ENCODE results near the gene COG2.
"Not testable (repeated sequence)": the region's sequence is repeated elsewhere in the genome, so short reads cannot be mapped to it uniquely, and the experiment has no call there.

Gene COG2

GRCh38 chr1:230679192-230679591 is 36.9 kb downstream of the COG2 start:
- DNase-seq (ENCODE audit: low spot score): no peak

DNA sequence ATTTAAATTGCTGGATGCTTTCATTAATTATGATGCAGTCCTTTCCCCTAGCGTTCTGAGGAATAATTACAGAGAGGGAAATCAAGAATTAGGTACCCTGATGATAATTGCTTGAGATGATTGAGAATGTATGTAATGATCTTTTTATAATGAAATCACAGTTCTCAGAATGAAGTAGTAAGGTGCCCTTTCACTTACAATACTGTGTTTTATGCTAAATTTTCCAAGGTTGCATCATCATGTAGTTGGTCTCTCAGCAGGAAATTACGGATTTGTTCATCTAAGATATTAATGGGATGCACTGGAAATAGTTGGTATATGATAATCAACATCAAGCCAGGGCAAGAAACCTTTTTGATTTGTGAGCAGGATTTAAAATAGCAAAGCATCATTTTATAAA is 37.5 kb downstream of the COG2 start:
- no peak for DNase-seq (ENCODE audit: low spot score)

DNA sequence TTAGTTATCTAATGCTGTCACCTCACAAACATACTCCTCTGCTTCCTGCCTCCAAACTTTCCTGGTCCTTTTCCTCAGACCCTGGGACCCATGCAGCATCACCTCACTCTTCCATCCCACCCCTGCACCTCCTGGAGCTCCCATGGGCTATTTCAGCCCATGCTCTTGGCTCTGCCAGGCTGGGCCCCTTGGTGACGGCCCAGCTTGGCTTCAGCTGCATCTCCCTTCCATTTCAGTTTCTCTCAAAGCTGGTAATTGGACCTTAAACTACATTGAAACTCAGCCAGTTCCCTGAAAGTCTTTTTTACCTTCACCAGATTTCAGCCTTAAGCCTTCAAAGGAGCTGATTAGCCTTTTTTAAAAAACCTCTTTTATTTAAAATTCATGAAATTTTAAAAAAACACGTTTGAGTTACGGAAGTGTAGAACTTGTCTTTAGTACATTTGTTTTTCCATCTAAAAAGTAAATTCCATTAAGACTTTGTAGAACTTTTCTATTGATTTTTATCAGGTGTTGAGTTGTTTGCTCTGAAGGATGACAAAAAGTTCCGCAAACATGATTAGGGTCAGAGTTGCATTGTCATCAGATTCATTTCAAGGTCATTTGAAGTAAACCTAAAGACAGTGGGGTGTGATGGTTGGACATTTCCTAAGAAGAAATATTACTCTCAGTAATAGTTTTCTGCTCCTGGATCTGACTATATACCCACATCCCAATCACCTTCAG is 38.2 kb downstream of the COG2 start:
- no peak for DNase-seq (ENCODE audit: low spot score)

DNA sequence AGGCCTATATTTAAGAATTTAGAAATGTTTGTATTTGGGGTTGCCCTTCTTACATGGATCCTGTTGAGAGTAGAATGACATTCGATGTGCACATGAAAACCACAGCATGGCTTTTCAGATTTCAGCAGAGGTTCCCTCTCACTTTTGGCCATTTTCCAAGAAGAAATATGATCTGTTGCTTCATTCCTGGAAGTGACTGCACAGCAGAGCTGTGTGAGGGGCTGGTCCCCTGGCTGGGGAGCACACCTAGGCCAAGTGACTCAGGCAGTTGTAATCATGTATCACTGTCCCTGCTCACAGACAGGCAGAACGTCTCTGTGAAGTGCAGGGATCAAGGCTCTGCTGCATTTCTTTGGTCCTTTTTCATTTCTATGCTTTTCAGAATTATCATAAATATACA is 39.3 kb downstream of the COG2 start:
- no peak for DNase-seq (ENCODE audit: low spot score)

DNA sequence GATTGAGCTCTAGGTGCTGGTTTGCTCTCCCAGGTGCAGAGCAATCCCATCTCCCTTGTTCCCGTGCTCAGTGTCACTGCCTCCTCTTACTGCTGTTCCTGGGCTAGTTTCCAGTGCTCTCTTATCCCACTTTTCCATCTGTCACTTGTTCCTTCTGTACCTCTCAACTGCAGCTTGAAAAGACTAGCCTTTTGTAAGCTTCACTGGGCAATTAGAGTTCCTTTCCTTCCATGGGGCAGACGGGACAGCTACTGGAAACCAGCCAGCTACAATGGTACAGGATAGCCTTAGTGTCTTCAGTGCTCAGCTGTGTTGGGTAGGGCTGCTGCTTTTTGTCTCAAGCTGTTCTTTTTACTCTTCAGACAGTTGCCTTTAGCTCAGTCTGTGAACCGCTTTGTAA is 40.0 kb downstream of the COG2 start:
- no peak for DNase-seq (ENCODE audit: low spot score)

DNA sequence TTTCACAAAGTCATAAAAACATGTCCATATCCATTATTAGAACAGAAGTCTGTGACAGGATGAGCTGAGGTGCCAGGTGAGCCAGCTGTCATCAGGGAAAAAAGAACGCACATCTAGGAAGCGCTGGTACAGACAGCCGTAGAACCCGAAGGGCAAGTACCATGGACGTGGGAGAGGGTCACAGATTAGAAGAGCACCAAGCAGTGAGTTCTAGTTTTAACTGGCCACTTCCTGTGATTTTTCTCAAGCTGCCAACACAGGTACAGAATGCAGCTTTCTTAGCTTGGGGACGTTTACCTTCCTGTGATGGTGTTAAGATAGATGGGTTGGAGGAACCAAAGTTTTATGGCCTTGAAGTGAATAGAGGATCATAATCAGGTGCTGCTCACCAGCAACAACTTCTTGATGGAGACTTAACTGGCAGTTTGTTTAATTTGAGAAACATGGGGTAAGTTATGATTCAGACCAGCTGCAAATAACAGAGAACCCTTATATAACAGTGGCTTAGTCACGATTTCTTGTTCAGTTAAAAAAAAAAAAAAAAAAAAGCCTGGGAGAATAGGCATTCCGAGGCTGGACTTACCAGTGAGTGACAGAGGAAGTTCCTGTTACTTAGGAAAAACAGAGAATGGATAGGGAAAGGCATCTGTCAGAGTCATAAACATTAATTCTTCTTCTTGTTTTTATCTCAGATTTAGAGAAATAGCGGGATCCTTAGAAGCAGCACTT is 40.8 kb downstream of the COG2 start:
- DNase-seq (ENCODE audit: low spot score): no peak

GRCh38 chr1:230684146-230684545 is 41.9 kb downstream of the COG2 start:
- no peak for DNase-seq (ENCODE audit: low spot score)

GRCh38 chr1:230684998-230685397 is 42.7 kb downstream of the COG2 start:
- DNase-seq (ENCODE audit: low spot score): no peak

GRCh38 chr1:230686747-230687146 is 44.5 kb downstream of the COG2 start:
- no peak for DNase-seq (ENCODE audit: low spot score)

DNA sequence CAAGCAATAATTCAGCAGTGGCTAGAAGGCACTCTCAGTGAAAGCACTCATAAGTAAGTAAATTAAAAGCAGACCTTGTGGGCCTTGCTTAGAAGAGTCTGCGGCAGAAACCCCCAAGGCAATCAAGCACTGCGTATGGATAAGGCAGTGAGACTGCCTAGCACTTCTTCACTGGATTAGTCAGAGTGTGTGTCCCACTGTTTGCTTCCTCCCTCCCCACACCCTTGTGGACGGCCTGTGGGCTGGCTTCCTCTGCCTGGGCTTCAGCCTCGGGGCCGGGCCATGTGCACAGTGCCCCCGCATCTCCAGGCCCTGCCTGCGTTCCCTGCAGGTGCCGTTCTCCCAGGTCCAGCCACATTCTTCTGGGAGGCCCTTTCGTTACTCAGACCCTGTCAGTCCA is 47.8 kb downstream of the COG2 start:
- no peak for DNase-seq (ENCODE audit: low spot score)

DNA sequence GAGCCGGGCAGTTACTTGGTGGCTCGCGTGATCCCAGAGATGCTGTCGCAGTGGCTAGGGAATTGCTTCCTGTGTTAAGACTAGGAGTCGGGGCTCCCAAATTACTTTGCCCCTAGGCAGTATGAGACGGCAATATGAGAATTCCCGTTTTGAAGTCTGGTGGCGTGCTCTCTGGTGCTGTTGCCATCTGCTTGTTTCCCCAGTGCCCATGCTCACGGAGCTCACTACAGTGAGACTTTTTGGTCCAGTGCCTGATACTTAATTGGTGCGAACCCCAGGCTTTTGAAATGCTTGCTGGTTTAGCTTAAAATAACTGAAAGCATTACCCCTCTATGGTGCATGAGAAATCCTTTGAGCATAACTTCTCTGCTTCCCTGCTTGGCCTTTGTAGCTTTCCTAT is 49.3 kb downstream of the COG2 start:
- no peak for DNase-seq (ENCODE audit: low spot score)

DNA sequence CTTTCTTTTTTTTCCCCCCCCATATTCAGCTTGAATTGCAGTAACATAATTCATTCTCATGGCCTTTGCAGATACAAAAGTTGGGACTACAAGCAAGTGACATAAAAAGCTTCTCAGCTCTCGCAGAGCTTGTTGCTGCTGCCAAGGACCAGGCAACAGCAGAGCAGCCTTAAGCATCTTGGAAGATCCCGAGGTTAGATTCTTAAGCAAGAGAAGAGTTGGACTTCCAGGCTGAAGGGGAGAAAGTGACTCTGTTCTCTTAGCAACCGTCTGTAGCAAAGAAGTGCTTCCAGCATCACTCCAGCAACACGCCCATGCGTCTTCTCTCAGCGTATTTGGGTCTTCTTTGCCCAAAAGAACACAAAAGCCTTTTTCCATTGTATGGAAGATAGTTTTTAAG is 50.9 kb downstream of the COG2 start:
- DNase-seq (ENCODE audit: low spot score): no peak

- no peak for DNase-seq (ENCODE audit: low spot score)
These were observed 51.5 kb downstream of the COG2 start for GRCh38 chr1:230693777-230694176.

GRCh38 chr1:230694464-230694863 is 52.2 kb downstream of the COG2 start:
- DNase-seq (ENCODE audit: low spot score): no peak

- DNase-seq (ENCODE audit: low spot score): no peak
These were observed 52.7 kb downstream of the COG2 start for GRCh38 chr1:230694991-230695390.

GRCh38 chr1:230696218-230696617 is 53.9 kb downstream of the COG2 start:
- no peak for DNase-seq (ENCODE audit: low spot score)

- no peak for DNase-seq (ENCODE audit: low spot score)
These were observed 54.6 kb downstream of the COG2 start for GRCh38 chr1:230696722-230697437.

DNA sequence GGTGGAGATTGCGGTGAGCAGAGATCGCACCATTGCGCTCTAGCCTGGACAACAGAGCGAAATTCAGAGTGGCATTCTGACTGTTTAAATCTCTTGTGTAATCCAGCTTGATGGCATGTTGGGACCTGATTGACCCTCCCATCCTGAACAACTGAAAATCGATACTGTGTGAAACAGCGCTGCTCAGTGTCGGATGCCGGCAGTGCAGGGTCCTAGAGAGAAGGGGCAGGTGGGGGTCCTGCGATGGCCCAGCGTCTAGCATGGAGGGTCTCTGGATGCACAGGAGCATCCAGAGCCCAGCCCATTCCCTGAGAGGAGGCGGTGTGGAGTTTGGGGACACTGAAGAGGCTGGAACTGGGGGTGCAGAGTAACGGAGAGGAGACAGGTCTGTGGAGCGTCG is 55.8 kb downstream of the COG2 start:
- no peak for DNase-seq (ENCODE audit: low spot score)

- not testable (repeated sequence) for DNase-seq (ENCODE audit: low spot score)
These were observed 56.7 kb downstream of the COG2 start for GRCh38 chr1:230698964-230699363.

DNA sequence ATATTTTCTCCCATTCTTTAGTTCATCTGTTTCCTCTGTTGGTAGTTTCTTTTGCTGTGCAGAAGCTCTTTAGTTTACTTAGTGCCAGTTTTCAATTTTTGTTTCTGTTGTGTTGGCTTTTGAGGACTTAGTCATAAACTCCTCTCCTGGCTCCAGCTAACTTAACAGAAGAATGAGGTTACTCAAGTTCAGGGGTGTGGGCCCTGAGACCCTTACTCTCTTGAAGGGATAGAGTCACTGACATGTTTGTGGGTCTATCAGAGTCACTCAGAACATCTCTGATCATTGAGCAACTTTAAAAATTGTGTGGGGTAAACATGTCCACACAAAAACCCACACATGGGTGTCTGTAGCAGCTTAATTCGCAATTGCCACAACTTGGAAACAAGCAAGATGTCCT is 57.4 kb downstream of the COG2 start:
- no peak for DNase-seq (ENCODE audit: low spot score)

GRCh38 chr1:230700132-230700531 is 57.9 kb downstream of the COG2 start:
- no peak for DNase-seq (ENCODE audit: low spot score)

DNA sequence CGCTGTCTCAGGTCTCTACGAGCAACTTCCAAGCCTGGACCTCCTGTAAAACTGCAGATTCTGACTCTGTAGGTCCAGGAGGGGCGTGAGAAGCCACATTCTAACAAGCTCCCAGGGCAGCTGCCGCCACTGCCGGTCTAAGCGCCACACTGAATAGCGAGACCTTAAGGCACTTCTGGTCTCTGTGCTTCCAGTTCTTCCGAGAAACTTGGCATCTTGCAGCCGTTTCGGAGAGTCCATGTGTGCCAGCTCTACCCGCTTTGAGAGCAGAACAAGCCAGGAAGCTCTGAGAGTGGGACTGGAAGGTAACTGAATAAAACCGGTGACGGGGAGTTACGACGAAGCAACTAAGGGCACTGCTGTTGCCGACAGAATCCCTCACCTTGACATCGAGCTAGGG is 59.2 kb downstream of the COG2 start:
- DNase-seq (ENCODE audit: low spot score): no peak

Measured in CD4-positive, alpha-beta T cell treated with Interleukin-6 at 100 ng/mL for 8 hours (primary cell).